T-helper 1 cell (primary cell): ENCODE data around the gene ABI1.
"Not testable (repeated sequence)": the region's sequence is repeated elsewhere in the genome, so short reads cannot be mapped to it uniquely, and the experiment has no call there.

ENCODE experiments used
- DNase-seq, 5 donors: peaks; one replicate each; pipeline ENCODE4 v3.0.0-alpha.2; 2012 to 2020
- total RNA-seq, 4 donors: gene quantifications; one replicate each; lab custom pipeline; 2026; lab: John Stamatoyannopoulos, UW

The ABI1 gene
- total RNA-seq: 118 to 161 (median 127) reads per million in 4 donors

DNA sequence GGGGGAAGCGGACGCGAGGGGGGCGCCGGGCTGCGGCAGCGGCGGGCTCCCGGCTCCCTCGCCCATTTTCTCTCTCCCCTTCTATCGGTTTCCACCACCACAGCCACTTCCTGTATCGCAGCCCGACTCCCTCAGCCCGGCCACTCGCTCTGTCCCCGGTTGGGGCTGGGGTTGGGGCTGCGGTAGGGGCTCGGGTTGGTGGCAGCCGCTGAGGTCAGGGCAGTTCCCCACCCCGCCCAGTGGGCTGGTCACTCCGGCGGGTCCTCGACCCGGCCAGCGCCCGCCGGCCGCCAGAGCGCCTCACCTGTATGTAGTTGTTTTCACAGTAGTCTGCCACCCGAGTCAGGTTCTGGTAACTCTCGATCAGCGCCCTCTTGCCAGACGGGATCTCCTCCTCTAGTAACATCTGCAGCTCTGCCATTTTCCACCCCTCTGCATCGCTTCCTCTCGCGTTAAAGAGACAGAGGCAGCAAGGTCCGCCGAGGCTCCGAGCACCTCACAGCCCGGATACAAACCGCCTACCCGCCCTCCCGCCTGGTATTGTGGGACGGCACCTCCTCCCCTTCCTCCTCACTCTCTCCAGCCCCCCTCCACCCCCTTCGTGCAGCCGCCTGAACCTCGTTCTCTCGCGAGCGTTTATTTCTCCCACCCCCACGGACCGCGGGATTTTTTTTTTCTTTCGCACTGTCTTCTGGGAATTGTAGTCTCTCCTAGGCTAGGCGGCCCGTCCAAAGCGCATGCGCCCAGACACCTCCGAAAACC, at the start of gene ABI1:
Gene ABI1 (minus strand): TSS at position 516 of the 762 bp plus-strand sequence. CDS start 95 bp downstream, at position 421.
- peak; percentile 97 to 99 (median 98) for DNase-seq

DNA sequence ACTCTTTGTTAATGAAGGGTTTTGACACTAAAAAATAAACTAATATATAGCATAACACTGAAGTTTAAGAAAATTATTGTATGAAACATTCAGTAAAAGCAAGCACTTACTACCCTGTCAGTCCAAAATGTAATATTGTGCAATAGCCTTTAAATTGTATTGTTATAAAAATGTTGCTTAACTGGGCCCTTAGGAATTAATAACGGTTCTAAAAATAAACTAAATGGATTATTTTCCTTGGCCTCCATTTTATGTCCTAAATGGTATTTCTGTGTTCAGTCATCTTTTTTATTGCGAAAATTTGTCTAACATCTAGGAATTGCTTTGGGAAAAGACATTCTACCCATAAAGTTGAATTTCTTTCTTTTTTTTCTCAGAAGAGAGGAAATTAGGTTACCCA, 49.0 kb upstream of the ABI1 start:
- no peak for DNase-seq

DNA sequence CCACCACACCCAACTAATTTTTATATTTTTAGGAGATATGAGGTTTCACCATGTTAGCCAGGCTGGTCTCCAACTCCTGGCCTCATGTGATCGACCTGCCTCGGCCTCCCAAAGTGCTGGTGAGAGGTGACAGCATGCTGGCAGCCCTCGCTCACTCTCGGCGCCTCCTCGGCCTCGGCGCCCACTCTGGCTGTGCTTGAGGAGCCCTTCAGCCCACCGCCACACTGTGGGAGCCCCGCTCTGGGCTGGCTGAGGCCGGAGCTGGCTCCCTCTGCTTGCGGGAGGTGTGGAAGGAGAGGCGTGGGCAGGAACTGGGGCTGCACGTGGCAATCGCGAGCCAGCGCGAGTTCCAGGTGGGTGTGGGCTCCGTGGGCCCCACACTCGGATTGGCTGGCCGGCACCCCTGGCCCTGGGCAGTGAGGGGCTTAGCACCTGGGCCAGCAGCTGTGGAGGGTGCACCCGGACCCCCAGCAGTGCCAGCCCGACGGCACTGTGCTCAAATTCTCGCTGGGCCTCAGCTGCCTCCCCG, 44.6 kb upstream of the ABI1 start:
- DNase-seq: not testable (repeated sequence)

DNA sequence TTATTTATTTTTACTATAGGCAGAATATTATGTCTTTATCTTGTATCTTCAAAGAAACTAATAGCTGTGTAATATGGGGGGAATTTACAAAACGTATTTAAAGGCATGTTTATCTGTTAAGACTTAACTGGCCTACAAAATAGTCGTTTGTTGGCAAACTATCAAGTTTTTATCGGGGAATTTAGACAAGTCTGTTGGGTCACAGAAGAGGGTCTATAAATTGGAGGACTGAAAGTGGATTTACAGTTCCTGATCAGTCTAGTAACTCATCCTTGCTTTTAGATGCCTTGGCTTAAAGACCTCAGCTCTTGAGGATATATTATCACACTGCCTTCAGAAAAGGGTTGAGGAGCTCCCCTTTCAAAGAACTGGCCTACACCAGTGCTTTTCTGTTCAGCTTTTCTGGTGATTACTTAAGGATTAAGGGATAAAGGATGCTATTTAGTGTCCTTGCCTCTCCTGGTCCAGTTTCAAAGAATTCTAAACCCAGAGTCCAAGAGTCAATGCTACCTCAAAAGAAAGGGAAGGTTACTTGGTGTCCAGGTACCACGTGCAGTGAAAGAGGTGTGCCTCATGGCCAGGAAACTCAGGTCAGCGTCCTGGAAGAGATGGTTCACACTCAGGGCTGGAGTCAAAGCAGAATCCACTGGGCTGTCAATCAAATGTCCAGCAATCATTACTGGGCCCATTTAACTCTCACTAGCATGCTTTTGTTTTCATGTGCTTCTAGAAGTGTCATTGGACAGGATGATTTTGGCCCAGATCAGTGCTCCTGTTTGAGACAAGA, 42.9 kb upstream of the ABI1 start:
- DNase-seq: no peak

DNA sequence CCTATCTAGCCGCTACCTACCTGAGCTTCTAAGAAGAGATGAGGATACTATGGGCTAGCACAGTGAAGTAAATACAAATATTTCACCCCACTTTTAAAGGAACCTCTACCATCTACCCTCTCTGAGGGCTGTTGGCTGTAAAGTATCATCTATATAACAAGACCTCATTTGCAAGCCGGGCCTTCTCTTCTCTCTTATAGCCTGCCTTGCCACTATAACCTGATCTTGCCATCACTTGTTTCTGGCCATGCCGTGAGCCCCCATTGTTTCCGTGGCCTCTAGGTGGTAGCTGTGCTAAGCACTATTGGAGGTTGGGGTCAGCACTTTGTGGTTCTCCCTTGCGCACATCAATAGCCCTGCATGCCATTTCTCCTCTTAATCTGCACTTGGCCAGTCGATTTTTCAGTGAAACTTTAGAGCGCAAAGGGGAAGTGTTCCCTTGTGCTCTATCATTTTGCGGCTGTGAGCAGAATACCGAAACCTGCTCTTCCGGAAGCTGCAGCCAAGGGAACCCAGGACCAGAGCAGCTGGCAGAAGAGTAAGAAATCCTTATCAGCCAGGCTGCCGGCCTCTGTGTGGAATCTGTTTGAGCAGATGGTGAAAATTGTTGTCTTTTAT, 31.7 kb upstream of the ABI1 start:
- not testable (repeated sequence) for DNase-seq

DNA sequence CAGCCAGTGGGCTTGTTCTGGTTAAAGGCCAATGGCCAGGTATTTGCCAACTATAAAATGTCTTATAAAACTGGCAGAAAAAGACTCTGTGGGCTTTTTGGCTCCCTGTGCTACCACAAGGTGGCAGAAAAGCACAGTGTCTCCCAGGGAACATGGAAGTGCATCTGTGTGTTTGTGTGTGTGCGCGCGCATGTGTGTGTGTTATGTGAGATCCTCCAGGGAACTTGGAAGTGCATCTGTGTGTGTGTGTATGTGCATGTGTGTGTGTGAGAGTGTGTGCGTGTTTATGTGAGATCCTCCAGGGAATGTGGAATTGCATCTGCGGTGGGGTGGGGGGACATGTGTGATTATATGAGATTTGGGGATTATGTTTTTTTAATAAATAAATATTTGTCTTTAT, 30.2 kb upstream of the ABI1 start:
- peak in 3 of 5 donors; percentile 8 to 48 (median 8) for DNase-seq

DNA sequence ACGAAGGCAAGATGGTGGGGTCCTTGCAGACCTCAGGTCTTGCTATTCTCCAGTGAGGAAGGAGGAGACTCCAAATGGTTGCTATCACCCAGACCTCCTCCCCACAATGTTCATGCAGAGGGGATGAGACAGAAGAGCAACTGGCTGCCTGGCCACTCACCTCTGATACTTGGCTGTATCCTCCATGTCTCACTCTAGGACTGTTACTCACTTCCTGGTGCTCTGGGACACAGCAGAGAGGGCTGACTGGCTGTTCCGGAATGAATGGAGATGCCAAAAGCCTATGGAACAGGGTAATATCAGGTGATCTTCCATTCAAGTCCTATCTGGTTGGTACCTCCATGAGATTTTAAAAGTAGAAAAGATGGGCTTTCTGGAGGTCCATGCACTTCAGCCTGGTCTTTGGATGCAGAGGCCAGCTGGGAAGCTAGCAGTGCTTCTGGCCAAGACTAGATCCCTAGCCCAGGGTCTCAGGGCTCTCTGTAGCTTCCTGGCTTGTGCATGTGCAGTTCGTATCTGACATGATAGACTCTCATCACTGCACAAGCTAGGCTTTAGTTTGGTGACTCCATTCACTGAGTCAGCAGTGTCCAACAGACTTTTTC, 27.0 kb upstream of the ABI1 start:
- no peak for DNase-seq

DNA sequence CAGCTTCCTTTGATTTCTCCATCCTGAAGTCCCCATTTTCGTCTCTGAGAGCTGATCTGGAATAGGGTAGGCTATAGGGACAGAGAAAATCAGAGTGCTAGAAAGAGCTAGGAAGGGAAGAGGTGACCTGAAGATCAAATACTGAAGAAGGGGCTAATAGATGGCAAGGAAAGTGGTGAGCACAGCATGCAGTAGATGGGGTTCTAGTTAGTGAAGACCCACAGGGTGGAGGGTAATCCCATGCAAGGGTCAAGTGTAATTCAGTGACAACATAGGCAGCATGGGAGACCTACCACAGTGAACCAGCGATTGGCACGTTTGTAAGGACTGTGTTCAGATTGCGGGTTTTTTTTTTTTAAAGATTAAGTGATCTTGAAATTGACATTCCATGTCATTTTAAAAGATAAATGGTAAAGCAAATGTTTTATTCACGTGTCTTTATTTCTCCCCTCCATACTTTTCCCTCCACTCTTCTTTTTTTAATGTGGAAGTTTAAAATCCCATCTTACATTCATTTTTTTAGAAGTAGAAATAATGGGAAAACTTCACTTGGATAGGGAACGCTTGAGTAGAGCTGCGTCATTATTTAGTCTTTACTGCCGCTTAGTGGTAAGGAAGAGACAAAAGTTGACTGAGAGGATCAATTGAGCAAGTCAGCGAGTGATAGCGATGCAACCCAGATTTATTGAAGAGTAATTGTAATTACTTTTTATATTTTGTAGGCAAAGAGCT, 21.0 kb upstream of the ABI1 start:
- DNase-seq: peak in 1 of 5 donors; percentile 29

DNA sequence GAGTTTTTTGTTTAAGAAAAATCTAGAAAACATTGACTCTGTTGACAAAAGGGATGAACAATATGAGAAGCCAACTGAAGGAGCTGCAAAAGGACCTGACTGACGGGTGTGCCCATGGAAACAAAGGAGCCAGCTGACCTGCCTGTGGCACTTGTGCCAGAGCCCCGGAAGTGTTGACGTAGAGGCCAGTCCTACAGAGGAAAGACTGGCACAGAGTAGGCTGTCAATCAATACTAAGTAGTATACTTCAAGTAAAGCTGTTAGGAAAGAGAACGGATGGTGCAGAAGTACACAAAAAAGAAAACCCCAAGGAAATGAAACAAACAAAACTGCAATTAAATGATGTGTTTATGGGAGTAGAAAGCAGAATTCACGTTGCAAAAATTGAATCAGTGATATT, 19.0 kb upstream of the ABI1 start:
- DNase-seq: no peak

DNA sequence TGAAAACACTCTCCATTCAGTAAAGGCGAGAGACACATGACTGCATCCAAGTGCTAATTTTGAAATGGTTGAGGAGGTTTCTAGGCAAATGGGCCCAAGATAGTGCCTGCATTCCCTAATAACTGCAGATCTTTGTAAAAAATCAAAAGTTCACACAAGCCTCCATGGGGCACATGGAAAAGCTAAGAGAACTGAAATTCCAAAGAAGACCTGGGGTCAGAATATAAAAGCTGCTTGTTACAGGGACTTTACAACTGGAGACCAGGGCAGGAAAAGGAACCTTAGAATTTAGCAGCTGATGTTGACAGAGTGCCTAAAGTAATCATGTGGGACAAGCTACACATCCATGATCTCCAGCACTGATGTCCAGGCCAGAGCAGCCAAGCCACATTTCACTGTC, 10.0 kb upstream of the ABI1 start:
- DNase-seq: no peak

DNA sequence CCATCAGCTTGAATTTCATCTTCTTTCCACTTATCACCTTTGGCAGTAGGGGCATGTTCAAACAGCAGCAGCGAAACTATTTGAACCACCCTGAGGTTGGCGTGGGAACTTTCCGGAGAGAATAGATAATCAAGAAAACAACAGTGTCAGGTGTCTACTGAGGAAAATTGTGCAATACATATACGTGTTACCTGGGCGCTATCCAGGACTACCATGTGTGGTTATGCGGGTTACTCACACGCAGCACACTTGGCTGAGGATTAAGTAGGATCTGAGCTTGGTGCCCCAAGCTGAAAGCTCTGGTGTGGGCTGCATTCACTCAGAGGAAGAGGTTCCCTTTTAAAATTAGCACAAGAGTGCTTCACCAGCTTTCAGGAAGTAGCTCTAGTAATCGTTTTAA, 8.8 kb upstream of the ABI1 start:
- peak in 1 of 5 donors; percentile 14 for DNase-seq

DNA sequence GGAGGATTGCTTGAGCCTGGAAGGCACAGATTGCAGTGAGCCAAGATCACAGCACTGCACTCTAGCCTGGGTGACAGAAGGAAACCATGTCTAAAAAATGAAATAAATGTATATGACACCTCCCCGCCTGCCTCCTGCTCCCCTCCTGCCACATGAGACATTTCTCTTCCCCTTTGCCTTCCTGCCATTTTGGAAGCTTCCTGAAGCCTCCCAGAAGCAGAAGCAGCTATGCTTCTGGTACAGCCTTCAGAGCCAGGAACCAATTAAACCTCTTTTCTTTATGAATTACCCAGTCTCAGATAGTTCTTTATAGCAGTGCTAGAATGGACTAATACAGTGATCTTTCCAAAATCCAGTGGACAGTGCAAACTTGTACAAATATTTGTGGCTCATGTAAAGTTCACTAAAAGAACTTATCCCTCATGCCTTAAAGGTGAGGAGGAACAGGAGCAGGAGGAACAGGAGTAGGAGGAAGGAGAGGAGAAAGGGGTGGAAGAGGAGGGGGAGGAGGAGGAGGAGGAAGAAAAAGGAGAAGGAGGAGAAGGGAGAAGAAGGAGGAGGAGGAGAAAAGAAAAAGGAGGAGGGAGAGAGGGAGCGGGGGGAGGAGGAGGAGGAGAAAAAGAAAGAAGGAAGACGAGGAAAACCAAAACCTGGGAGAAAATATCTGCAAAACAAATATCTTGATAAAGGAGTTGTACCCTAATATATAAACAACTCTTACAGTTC, 2.8 kb upstream of the ABI1 start:
- no peak for DNase-seq

DNA sequence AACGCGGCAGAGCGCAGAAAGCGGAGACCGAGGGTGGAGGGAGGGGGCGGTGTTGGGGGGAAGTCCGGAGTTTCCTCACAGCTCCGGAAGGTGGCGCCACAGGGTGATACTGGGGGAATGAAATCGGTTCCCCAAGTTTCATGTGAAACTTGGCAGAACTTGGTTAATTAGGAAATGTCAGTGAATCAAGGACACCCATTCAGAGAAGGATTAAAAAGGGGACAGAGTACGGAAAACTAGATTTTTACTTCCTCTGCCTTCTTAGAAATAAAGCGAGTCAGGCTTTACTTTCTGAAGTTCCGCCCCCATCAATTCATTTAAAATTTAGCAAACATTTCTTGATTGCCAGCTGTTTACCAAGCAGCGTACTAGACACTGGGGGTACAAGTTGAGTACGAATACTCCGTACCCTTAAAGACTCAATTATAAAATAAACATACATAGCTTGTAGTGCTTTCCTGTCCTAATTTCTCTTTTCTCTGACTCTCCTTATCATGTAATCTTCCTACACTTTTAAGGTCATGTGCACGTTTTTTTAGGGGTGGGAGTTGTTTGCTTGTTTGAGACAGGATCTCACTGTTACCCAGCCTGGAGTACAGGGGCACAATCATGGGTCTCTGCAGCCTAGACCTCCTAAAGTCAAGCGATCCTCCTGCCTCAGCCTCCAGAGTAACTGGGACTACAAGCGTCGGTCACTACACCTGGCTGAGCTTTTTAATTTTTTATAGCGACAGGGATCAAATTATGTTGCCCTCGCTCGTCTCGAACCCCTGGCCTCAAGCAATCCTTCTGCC, 644 bp upstream of the ABI1 start:
- no peak for DNase-seq

DNA sequence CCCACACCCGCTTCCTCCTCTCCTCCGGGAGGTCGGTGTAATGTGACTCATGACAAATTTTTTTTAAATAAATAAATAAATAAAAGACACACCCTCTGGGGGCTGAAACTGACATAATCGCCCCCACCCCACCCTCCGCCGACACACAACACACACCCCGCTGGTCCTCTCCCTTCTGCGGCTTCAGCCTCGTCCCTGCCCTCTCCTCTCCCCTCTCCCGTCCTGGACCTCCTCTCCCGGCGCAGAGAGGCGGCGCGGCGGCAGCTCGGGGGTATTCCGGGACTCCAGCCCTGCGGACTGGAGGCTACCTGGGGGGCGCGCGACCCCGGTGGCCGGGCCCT, 686 bp downstream of the ABI1 start:
- DNase-seq: peak; percentile 40 to 57 (median 46)

DNA sequence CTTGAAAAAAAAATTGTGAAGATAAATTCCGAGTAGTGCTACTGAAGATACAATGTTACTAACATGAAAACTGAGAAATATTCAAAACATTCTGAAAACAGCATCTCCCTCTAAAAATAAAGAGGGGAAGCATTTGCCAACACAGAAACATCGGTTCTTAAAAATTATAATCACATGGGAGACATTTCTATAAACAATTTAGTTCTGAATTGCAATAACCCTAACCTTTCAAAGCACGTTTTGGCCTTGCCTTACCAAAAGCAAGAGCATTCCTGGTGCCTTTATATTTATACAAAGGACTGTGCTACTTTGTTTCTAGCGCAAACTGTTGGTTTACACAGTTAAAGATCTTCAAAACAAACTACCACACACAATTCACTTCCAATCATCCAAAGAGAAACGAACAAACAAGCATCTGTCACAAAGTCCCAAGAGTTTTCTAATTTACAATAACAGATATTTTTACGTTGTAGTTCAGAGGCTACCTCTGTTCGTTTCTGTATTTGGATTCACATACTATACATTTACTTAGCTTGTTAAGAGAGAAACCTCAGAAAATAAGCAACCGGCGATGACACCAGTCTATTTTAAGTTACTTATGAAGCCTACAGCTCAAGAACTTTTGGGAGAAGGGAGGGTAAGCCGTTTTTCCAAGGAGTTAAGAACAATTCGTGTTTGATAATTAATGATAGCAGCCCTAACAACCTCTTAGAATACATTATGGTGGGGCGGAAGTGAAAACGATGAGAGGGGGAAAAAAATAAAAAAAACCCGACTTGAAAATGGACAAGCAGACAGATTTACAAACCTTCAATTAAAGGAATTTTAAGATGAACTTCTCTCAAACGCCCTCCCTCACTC, 1.3 kb downstream of the ABI1 start:
- DNase-seq: no peak

DNA sequence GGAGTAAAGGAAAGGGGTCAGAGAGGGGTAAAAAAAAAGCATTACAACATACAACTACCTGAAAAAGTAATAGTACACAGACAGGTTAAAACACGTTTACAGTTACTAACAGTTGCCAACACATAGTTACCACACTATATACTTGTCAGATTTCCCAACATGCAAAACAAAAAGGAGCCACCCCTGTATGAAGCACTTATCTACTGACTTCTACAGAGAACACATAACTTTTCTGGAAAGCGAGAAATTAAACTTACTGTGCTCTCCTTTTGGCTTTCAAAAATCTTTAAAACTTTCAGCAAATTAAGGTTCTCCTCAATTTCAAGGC, 2.1 kb downstream of the ABI1 start:
- no peak for DNase-seq

DNA sequence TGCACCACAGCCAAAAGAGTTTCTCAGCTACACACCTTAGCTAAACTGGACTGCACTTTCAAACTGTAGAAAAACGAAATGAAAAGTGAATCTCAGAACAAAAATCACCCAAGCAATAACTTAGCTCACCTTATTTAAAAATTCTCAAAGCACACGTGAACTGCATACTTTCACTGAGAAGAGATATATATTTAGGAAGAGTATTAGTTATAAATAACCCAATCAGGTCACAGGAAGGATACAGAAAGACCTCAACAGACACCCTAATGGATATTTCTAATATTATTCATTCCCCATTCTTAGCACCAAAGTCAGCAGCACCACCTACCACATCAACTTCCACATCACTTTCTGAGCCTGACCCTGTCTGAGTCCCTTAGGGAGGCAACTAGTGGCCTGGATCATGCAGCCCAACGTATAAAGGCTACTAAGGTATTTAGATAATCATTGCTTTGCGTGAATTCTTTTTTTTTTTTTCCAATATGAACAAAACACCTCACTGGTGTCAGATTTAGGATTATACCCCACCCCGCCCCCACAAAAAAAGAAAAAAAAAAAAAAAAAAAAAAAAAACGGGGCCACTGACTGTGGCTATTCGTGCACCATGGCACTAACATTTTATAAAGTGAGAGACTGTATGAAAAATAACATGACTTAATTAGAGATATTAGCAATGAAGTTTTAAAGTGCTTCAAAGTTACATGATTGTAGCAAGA, 2.6 kb downstream of the ABI1 start:
- DNase-seq: no peak

DNA sequence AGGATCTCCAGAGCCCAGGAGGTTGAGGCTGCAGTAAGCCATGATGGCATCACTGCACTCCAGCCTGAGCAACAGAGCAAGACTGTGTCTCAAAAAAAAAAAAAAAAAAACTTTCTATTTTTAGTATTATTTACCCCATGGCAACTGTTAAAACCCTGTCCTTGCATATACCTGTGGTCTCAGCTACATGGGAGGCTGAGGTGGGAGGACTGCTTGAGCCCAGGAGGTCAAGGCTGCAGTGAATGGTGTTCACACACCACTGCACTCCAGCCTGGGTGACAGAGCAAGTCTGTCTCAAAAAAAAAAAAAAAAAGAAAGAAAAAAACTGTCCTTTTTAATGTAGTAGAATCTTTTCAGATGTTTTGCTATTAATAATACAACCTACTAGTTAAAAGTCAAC, 3.2 kb downstream of the ABI1 start:
- DNase-seq: not testable (repeated sequence)

DNA sequence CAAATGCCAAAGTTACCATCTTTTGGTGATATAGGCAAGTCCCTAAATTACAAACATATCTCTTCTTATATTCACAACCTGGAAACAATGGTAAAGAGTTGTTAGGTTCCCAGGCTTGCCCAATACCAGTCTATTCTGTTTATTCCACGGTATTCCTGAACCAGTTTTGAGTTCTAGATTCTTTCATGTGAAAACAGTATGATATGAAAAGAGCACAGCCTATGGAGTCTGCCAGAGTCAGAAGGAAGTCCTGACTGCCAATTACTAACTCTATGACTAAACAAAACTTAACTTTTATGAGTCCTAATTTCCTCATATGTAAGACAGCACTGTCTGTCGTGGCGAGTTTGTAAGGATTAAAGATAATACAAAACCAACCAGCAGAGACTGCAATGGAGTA, 5.6 kb downstream of the ABI1 start:
- no peak for DNase-seq
